GM19324 (cell line): ENCODE results near the gene FSTL4.

Experiments
- ATAC-seq: cut with Tn5 transposase; IDR thresholded peaks from one replicate; pipeline ENCODE4 v1.9.1; 2021; ENCODE audit warnings: mild to moderate bottlenecking, moderate library complexity; ENCODE audit not compliant: unreplicated experiment, low FRiP score

Gene FSTL4

DNA sequence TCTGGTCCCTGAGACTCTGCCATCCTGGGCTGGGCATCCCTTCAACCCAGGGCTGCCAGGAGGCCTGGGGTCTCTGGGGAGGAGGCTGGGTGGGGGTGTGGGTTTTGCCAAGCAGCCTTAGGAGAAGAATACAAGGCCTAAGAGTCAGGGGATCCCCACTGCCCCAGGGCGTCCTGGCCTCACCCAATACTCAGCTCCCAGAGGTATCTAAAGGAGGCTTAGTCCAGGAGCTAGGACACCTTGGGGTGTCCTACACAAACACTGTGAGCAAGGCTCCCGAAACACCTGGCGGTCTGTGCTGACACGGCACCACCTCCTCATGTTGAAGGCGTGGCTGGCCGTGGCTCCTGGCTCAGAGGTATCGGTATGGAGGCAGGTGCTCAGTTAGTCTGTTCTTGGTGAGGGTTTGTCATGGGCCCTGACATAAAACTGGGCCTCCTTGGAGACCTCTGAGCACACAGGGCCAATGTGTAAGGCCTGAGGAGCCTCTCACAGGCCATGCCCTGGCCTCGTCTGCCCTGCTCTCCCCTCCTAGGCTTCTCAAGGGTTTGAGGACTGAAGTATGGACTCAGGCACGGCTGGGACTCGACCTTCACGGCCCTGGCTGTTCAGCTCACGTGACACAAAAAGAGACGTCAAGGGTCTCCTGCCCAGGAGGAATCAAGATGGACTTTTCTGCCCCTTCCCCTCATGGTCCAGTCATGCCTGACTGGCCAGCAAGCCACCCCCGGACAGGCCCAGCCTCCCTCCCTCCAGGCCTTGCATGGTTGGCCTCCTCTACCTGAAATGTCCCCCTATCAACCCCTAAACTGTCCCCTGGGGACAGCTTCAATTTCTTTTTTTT is 277.3 kb downstream of the FSTL4 start:
- ATAC-seq = no peak

- ATAC-seq = no peak
Observed at GRCh38 chr5:133333326-133334150, 278.8 kb downstream of the FSTL4 start.

DNA sequence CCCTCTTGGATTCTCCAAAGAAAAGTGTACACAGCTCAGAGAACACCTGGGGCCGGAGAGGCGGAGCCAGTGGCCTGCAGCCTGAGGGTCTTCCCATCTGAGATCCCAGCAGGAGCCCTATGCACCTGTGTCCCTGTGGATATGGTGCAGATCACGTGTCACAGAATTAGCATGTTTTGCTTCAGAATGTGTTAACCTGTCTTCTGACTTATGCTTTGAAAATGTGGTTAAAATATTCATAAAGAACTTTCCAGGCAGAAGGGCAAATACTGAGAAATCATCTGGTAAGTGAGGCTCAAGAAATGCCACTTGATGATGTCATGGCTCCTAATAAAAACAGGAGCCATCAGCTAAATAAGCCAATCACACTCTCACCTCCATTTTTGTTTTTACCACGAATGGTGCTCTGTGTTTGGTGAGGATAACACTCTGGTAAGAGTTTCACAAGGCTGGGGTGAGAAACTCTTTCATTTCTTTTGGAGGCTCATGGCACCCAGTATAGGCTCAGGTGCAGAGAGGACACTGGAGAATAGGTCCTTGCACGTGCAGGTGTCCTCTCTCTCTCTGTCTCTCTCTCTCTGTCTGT is 279.8 kb downstream of the FSTL4 start:
- ATAC-seq = no peak

DNA sequence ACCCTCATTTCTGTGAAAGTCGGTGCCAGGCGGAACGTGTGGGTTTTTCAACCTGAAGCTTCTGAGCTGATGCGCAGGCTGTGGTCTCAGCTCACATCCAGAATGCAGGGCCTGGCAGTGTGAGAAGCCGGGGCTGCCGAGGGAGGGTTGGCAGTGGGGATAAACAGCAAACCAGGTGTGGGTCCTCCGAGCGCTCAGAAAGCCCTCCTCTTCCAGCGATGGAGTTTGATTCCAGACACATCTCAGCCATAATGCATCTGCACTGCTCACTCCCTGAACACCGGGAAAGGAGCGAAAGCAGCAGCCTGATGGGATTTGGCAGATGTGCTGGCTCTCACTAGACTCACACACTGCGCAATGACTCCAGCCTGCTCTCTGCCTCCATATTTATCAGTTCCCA is 280.4 kb downstream of the FSTL4 start:
- no peak for ATAC-seq

DNA sequence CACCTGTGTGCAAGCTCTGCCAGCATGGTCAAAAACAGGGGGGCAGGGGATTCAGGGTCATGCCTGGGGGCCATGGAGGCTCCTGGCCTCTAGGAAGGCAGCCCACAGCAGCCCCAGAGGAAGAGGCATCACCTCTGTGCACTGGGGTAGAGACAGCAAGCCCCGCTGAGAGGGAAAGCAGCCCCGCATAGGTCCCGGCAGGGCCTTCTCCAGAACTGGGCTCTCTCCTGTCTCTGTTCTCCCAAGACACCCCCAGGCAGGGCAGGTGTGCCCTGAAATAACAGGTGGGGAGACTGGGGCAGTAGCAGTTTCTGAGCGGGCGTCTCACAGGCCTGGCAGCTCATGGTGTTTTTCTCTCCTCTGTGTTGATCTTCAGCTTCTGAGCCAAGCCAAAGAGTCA is 281.4 kb downstream of the FSTL4 start:
- ATAC-seq = no peak

- no peak for ATAC-seq
Observed at GRCh38 chr5:133328800-133329199, 283.5 kb downstream of the FSTL4 start.

DNA sequence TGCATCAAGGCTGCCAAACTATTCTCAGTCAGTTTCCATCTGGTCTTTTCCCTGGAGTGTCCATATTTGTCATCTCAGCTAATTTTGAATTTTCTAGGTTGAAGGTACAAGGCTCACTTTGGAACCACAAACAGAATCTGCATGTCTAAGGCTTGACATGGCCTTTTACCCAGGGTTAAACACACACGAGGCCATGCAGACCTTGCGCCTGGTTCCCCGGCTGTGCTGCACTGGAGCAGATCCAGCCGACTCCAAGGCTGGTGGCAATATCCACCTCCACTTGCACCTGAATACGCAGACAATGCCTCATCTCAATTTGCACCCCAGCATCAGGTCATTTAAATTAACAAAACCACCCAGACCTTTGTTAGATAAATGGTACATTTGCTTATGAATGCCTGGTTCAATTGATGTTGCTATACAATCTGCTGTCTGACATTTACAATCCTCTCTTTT is 284.4 kb downstream of the FSTL4 start:
- no peak for ATAC-seq

- no peak for ATAC-seq
Observed at GRCh38 chr5:133326361-133326760, 286.0 kb downstream of the FSTL4 start.

GRCh38 chr5:133325864-133326263 is 286.5 kb downstream of the FSTL4 start:
- no peak for ATAC-seq

- ATAC-seq = no peak
Observed at GRCh38 chr5:133324926-133325325, 287.4 kb downstream of the FSTL4 start.

DNA sequence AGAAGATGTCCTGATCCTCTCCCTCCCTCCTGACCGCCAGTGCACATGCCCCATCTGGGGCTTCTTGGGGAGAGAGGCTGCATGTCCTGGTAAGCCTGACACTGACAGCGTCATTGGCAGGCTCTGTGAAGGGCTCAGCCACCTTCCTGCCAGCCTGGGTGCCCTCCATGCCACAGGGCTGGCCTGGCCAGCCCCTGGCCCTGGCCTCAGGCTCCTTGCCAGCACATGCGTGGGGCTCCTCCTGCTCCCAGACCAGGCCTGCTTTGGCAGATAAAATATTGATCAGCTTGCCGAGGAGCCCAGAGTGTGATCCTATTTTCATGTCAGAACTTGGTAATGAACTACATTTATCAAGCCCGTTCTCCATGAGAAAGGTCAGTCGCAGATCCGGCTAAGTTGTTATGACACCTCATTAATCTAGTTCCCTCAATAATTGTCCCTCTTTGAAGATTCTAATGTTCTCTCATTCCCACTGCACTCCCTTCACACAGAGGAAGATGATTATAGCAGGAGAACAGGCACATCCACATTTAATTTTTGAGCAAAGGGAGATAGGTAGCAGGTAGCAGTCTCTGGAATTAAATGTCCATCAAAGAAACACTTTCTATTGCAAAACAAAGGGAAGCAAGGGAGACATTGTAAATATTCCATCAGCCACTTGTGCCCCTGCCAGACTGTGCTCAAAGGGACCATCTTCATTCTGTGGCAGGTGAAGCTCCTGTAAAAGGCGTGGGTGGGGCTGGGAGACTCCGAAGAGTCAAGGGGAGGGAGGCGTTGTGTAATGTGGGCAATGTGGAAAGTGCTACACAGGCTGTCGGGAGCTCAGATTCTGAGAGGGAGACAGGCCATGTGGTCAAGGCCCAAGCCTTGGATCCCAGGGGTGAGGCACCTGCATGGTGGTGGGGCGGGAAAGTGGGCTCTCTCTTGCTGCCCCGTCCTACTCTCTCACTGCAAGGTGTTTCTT is 288.6 kb downstream of the FSTL4 start:
- ATAC-seq = no peak

GRCh38 chr5:133322743-133323142 is 289.6 kb downstream of the FSTL4 start:
- no peak for ATAC-seq

DNA sequence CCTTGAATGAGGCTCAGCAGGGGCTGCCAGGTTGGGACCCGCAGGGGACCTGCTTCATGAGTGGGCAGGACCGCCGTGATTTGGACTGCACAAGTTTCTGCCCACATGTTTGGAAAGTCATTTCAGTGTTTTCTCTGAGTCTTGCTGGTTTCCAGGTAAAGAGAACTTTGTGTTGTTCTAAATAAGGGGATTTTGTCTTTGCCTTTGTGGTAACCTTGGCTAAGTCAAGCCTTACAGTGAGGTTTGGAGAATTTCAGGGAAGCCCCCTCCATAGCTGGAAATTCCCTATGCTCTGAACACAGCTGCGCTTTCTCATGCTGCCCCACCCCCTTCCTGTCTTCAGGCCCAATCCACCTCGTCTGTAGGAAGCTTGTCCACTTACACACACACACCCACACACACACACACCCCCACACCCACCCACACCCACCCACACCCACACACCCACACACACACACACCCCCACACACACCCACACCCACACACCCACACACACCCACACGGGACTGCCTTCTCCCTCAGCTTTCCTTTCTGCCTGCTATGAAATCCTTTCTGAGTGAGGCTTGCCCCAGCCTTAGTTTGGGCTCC is 290.4 kb downstream of the FSTL4 start:
- ATAC-seq = no peak

- ATAC-seq = no peak
Observed at GRCh38 chr5:133321286-133321832, 291.0 kb downstream of the FSTL4 start.

GRCh38 chr5:133319905-133320520 is 292.3 kb downstream of the FSTL4 start:
- no peak for ATAC-seq

DNA sequence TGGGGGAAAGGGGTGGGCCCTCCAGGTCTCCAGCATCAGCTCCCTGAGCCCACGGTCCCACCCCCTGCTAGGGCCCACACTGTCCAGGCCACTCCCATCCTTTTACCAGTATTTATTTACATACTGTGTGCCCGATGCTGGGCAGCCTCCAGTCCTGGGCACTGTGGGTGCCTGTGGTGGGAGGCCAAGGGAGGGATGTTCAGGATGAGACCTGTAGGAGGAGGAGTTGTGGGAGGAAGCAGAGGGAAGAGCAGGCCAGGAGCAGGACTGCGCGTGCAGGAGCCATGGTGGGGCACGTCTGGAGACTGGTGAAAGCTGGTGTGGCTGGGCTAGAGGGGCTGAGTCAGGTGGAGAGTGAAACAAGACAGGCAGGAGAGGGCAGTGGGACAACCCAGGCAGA is 293.1 kb downstream of the FSTL4 start:
- ATAC-seq = no peak

DNA sequence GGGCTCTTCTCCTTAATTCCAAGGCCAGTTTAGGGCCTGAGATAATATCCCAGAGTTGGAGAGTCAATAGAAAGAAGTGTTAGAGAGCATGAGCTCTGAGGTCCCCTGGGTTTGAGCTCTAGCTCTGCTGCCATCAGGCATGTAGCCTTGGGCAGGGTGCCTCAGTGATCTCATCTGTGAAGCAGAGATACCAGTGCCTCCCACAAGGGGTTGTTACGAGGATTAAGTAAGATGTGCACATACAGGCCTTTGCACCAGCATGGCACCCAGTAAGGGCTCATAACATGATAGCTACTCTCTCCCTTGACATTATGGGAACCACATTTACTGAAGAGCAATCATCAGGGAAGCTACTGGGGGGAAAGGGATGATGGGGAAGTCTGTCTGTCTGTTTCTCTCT is 294.8 kb downstream of the FSTL4 start:
- no peak for ATAC-seq

DNA sequence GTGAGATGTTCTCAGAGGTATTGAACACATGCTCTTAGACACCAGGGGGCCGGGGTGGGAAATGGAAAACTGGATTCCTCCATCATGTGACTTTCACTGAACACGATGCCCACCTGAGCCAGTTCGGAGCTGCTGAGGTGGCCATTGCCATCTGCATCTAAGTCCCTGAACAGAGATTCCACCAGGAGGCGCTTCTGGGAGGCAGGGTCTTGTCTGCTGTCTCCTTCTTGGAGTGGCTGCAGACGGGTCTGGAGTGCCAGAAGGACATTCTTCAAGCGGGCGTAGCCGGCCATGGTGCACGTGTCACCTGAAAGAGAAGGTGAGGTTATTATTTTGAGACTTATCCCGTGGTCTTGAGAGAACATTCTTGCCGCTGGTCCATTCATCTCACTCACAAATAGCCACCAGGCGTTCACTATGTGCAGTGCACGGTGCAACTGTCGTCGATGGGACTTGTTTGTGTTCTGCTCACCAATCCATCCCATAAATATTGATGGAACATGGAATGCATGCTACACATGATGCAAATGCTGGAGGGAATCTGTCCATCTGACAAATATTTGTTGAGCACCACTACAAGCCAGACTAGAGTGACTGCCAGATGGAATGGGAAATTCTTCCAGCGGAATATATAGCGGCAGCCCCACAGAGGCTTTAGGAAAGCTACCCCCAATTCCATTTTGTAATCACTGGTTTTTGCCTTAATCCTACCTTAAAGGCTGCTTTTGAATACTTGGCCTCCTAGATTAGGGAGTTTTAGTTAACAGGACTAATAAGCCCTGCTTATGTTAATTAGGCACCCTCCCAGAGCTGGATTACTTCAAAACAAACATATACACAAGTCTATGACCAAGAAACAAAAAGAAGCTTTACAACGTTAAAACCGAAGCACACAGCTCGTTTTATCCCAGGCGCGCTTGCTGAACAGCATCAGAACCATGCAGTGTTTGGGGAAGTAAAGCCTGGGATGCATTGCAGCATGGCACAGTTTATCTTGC is 295.7 kb downstream of the FSTL4 start:
- ATAC-seq = no peak
